Spleen (tissue), 7 donors: Measurements from ENCODE around the gene TMEM163.

Experiments
- CTCF ChIP-seq, 11 experiments: fragments of 200-600 bp in 7 of 11; fragments of 450-650 bp in 4 of 11; sonication (generic) in 4 of 11; IDR thresholded peaks in 8 of 11; conservative IDR thresholded peaks in 3 of 11; 1 replicate in 7 of 11; 2 replicates in 4 of 11; pipeline versions ENCODE4 v1.4.0 to v1.8.0; 2016 to 2021; ENCODE audit warnings: antibody characterized with exemption in 11 of 11, inconsistent platforms in 4 of 11, mild to moderate bottlenecking in 1 of 11
- POLR2AphosphoS5 ChIP-seq, 3 donors: sonication (generic); formaldehyde crosslinking; IDR thresholded peaks; one replicate each; pipeline ENCODE4 v1.5.1; 2017; ENCODE audit warnings: antibody characterized with exemption in 3 of 3
- donor health status: DM: no; HTN: no; CAD: no; lungs with moderate emphysema.
- donor health status: DM: no; HTN: no; CAD: no.
- donor health status: DM: no; HTN: no; CAD: no.

DNA sequence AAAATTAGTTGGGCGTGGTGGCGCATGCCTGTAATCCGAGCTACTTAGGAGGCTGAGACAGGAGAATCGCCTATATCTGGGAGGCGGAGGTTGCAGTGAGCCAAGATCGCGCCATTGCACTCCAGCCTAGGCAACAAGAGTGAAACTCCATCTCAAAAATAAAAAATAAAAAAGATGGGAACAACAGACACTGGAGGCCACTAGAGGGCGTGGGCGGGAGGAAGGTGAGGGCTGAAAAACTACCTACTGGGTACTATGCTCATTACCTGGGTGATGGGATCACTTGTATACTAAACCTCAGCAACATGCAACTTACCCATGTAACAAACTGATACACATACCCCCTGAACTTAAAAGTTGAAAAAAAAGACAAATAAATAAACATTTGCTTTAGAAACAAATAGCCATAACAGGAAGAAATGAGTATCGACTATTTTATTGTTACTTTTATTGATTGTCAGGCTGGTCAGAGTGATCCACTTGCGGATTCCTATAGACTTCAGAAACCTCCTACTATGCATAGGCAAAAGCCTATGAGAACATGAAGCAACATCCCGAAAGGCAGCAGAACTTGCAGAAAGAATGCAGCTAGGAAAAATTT lies 61.0 kb downstream of the TMEM163 start:
- TF ChIP-seq CTCF (IDR thresholded peaks at IDR 0.05 in 8 of 11, conservative IDR thresholded peaks at IDR 0.05 in 3 of 11) (peak in 9 of 11 experiments; percentile 12 to 55 (median 38)), POLR2AphosphoS5 (IDR thresholded peaks at IDR 0.05) (no peak)
